HG03095 (cell line): ENCODE results near the gene SLIT3.
"Not testable (repeated sequence)": the region's sequence is repeated elsewhere in the genome, so short reads cannot be mapped to it uniquely, and the experiment has no call there.

Experiments
- ATAC-seq: cut with Tn5 transposase; IDR thresholded peaks from one replicate; pipeline ENCODE4 v1.9.1; 2021; ENCODE audit warnings: moderate library complexity; ENCODE audit not compliant: unreplicated experiment

The SLIT3 gene

DNA sequence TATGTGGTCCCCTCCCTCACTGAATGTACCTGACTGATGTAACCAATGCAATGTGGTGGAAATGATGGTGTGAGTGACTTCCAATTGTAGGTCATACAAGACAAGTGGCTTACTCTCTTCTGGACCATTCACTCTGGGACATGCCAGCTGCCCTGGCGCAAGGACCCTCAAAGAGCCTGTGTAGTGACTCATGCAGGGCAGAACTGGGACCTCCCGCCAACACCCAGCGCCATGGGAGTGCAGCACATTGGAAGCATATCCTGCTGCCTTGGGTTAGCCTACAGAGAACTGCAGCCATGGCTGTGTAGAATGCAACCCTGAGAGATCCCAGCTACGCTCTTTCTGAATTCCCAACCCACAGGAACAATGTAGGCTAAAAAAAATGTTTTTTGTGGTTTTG is 631.8 kb downstream of the SLIT3 start:
- ATAC-seq = no peak

DNA sequence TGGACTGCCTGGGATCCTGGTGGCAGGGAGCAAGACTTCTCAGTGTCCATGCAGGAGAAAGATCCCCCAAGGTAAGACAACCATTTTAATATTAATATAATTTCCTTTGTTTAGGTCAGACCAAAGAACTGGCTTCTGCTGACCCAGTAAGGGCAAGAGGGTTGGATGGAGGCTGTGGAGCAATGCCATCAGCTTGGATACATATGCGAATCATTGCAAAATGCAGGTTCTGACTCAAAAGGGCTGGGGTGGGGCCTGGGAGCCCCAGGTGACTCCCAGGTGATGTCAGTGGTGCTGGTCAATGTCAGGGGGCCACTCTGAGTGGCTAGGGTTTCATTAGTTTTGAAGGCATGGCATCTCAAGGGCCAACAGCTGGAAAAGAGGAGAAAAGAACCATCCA is 632.9 kb downstream of the SLIT3 start:
- ATAC-seq = no peak

DNA sequence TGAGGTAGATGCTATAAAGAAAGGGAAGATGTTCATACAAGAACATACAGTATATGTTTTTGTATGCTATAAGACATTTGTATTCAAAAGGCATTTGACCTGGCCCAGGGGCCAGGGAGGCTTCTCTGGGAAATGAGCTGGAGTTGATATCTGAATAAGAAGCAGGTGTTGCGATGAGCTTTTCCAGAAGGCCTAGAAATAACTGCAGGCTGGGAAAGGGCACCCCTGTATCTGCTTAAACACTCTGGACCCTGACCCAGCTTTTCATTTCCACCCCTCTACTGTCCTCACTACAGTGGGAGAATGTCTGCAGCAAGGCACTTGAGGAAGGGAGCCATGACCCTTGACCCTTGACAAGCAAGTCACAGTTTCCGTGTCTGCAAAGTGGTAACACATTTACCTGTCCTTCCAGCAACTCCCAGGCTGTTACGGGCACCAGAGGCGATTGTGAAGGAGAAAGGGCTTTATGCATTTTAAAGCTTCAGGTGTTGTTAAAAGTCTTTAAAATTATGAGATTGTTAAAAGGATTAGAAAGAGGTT is 633.6 kb downstream of the SLIT3 start:
- ATAC-seq = no peak

DNA sequence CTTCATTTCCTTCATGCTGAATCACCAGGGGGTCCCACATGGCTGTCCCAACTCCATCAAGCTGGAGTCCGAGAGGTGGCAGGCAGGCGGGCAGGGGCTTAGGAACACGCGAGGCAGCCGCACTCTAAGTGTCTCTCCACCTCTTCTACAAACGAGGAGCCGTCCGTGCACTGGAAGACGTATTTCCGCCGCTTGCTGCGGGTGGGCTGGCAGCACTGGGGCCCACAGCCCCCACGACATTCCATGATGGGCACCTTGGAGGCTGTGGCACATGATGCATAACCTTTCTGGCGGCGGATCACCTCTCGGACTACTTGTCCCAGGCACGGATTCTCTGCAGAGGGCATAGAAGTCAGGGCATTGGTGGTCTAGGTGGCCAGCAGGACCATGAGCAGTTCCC is 634.6 kb downstream of the SLIT3 start:
- ATAC-seq = no peak

DNA sequence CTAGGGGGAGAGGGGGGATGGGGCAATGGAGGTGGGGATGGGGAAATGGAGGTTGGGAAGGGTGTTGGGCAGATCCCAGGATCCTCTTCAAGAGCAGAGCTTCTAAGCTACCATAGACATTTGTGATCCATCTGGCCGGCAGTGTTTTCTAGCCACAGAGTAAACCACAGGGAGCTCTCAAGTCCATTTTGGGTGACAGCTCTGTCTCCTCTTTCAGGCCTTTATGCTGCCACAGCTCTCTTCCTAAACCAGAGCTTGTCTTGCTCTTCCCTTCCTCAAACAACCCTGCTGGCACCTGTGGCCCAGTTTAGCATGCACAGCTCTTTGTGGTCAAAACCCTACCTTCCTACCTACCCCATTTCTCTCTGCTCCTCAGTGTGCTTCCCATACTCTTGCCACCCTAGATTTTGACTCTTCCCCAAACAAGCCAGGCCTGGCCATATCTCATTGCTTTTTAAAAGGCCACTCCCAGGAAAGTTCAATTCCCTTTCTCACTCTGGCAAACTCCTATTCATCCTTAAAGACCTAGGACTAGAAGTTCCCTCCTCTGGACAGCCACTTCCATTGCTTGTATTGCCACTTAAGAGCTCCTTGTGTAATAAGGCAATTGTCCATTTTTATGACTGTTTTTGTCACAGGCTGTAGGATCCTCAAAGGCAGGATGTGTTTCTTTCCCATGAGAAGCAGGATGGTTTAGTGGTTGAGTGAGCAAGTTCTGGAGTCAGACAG is 637.5 kb downstream of the SLIT3 start:
- ATAC-seq = no peak

DNA sequence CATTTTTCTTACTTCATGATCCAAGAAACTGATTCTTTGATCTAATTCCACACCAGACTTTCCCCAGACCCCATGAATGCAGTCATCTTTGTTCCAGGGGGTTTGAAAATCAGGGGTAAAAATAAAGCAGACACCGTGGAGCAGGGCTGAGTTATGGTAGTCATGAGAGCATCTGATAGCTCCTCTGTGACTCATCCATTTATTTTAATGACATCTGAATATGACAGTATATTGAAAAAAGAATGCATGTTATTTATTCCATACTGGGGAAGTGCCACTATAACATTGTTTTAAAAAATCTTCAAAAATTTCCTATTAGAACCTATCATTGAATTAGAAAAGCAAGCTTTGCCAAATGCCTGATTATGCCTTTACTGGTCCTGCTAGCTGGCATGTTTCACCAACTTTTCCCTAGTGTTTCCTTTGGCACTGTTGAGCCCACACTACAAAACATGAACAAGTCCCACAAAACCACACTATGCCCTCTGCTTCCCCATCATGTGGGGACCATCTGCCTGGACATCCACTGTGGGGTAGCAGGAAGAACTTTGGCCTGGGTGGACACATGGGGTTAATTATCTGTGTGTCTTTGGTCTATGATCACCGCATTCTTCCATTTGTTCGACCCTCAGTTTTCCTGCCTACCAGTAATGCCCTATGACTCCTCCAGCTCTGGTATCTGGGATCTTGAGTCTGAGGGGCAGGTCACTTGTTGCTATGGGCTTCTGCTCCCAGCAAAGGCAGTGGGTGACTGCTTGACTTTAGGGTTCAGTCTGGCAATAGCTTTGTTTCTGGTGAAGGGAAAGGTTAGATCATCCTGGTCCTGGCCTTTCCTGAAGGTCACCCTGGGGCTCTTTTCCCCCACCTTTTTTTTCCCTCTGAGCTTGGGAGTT is 639.1 kb downstream of the SLIT3 start:
- no peak for ATAC-seq

DNA sequence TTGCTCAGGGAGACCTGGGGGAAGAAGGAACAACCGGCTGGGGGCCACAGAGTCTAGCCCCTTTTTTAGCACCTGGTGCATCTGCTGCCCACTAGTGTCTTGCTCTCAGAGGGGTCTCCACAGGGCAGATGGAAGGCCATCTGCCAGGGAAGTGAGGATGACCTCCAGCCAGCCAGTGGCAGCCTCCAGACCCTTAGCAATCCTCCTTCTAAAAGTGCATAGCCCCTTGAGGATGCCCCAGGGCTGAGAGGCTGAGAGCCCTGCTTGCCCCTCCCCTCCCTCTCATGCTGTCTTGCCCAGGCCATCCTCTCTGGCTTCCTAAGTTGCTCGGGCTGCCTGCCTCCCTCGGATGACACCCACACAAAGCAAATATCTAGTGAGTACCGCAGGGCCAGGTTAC is 640.2 kb downstream of the SLIT3 start:
- ATAC-seq = no peak

DNA sequence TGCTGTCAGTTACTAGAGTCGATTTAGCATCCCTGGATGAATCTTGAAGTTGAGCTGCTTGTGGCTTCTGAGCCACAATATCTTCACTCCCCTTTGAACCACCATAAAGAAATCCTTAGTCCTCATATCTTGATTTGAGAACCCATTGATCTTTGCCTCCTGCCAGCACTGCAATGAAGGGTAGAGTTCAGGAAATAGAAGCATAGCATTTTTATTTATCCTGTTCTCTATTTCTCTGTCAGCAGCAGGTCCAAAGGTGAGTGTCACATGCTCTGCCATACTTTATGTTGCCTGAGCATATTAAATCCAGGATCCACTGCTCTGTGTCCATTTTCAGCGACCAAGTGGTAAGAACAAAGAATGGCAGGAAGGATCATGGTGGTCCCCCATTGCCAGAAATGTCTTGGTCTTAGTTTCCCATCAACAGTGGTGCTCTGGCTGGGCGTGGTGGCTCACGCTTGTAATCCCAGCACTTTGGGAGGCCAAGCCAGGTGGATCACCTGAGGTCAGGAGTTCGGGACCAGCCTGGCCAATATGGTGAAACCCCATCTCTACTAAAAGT is 641.6 kb downstream of the SLIT3 start:
- no peak for ATAC-seq

DNA sequence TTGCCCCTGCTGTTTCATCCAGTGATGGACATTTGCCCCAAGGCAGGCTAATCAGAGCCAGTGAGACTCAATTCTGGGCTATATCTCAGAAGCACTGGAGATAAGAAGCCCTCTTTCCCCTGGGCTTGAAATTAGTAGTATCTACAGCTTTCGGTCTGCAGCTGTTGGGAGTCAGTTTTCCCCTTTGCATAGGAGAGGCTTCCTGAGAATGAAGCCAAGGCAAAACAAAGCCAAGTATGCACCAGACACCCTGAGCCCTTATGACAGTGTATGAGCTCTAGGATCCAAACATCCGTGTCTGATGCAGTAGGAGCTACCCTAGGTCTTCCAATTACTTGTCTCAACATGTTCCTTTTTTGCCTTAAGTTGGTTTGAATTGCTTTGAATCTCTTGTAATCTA is 642.5 kb downstream of the SLIT3 start:
- no peak for ATAC-seq

DNA sequence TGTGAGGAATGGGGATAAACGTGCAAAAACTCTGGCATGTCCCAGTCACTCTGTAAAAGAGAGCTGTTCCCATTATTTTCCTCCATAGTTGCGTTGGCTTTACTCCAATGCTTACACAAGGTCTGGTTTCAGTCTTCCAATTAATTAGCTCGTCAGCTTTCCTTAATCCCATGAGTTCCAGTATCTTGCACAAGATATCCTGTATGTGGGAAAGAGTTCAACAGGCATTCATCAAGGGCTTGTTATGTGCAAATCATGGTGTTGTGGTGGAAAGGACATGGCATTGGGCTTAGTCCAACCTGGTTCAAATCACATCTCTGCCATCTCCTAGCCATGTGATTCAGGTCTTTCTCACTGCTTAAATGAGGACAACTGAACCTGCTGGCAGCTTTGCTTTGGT is 644.3 kb downstream of the SLIT3 start:
- ATAC-seq = no peak

DNA sequence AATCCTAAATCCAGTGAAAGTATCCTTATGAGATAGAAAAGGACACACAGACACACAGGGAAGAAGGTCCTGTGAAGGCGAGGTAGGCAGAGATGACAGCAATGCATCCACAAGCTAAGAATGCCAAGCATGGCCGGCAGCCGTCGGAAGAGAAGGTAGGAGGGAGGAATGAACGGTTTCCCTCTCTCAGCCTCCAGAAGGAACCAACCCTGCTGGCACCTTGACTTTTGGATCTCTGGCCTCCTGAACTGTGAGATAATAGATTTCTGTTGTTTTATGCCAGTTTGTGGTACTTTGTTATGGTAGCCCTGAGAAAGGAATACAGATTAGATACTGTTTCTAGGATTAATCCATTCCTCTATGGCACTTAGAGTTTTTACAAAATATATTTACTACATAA is 645.6 kb downstream of the SLIT3 start:
- ATAC-seq = no peak

DNA sequence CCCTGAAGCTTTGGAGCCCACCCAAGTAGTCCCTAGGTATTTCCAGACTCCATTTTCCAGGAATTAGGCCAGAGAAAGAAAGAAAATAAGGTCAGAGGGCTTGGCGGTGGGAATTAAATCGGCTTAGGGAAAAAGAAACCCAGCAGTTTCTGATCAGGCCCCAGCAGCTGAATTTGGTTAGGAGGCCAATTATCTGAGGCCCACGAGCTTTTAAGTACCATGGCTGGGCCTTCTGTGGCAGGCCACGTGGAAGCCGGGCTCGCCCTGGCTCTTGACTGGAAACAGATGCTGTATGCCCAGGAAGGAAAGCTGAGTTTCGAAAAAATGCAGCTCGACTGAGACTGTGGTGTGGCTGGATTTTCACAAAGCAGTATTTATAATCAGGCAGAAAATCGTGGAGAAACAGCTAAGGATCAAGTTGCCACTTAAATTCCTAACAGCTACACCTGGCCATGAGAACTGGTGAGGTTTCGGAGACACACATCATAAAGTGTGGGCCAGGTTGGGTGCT is 646.7 kb downstream of the SLIT3 start:
- no peak for ATAC-seq

DNA sequence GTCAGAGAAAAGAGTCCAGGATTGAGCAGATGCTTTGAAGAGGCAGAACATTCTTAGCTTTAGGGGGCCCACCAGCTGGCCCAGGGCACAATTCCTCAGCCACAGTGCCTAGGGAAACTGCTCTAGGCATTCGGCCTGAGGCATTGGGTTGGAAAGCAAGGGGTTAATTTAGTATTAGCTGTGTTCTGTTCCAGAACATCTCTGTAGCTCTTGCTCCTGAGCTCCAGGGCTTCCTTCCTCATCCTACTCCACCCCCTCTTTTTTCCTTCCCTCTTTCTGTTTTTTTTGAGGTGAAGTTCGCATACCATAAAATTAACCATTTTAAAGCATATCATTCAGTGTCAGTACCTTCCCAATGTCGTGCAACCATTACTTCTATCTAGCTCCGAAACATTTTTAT is 647.3 kb downstream of the SLIT3 start:
- no peak for ATAC-seq

DNA sequence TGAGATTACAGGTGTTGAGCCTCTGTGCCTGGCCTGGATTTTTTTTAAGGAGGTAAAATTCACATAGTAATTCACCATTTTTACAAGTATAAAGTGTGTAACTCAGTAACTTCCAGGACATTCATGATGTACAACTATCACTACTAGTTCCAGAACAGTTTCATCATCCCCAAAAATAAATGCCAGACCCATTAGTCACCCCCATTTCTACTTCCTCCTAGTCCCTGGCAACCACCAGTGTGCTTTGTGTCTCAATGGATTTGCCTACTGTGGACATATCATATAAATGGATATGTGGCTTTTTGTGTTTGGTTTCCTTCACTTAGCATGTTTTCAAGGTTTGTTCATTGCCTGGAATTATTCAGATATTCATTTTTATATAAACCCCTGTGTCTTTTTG is 649.3 kb downstream of the SLIT3 start:
- no peak for ATAC-seq

DNA sequence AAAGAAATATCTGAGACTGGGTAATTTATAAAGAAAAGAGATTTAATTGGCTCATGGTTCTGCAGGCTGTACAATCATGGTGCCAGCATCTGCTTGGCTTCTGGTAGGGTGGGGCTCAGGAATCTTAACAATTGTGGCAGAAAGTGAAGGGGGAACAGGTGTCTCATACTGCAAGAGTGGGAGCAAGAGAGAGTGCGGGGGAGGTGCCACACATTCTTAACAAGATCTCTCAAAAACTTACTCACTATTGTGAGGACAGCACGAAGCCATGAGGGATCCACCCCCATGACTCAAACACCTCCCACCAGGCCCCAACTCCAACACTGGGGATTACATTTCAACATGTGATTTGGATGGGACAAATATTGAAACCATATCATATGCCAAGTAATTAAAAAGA is 651.6 kb downstream of the SLIT3 start:
- no peak for ATAC-seq

DNA sequence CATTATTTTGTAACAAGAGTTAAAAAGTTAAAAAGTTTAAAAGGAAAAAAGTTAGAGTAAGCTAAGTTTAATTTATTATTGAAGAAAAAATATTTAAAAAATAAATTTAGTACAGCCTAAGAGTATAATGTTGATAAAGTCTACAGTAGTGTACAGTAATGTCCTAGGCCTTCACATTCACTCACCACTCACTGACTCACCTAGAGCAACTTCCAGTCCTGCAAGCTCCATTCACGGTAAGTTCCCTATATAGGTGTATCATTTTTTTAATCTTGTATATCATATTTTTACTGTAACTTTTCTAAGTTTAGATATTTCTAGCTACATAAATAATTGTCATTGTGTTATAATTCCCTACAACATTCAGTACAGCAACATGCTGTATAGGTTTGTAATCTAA is 652.4 kb downstream of the SLIT3 start:
- ATAC-seq = no peak

DNA sequence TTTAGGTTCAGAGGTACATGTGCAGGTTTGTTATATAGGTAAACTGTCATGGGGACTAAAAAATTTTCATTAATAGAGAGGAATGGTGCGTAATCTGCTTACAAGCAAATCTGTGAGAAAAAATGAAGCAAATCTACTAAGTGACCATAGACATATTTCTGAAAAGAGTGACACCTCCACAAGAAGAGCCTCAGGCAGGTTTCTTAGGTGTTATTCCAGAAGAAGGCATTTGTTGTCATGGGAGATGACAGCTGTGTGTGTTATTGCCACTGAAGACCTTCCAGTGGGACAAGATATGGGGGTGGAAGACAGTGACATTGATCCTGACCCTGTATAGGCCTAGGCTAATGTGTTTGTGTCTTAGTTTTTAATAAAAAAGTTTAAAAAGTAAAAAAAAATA is 652.9 kb downstream of the SLIT3 start:
- no peak for ATAC-seq

DNA sequence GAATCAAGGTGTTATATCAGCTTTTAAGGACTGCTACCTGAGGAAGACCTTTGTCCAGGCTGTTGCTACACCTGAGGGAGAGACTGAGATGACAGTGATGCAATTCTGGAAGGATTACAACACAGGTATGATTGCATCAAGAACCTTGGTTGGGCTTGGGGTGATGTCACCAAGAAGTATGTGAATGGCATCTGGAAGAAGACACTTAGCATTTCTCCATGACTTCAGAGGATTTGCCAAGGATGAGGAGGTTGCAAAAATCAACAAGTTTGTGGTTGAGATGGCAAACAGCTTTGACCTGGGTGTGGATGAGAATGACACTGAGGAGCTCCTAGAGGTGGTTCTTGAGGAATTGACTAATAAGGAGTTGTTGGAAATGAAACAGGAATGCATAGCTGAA is 653.9 kb downstream of the SLIT3 start:
- no peak for ATAC-seq

DNA sequence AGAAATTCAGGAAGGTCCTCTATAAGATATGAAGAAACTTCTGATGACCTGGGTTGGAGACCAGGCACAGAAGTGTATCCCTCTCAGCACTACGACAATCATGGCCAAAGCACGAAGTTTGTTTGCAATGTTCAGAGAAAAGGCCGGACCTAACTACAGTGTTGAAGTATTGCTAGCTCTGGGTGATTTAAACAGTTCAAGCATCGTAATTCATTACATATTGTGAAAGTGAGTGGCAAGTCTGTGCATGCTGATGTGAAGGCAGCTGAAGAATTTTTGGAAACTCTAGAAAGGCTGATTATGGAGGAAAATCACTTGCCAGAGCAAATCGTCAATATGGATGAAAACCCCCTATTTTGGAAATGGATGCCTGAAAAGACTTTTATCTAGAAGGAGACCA is 654.6 kb downstream of the SLIT3 start:
- ATAC-seq = no peak

DNA sequence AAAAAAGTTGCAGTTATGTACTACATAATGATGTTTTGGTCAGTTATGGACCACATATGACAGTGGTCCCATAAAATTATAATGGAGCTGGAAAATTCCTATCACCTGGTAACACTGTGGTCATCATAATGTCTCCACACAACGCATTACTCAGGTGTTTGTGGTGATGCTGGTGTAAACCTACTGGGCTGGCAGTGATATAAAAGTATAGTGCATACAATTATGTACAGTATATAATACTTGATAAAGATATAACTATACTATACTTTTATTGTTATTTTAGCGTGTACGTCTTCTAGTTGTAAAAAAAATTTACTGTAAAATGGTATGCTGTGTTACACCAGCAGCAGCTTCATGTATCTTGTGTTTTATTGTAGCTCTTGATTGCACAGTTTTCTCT is 655.7 kb downstream of the SLIT3 start:
- ATAC-seq = no peak

DNA sequence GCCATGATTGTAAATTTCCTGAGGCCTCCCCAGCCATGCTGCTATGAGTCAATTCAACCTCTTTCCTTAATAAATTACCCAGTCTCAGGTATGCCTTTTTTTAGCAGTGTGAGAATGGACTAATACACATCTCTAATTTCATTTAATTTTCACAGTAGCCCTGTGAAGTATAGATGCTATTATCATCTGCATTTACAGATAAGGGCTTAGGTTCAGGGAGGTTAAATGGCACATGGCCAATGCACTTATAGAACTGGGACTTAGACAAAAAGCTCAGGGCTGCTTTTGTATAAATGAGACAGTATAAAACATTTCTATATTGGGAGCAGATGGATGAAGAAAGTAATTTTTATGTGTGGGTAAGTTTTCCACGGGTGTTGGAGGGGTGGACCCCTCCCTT is 658.9 kb downstream of the SLIT3 start:
- ATAC-seq = no peak

DNA sequence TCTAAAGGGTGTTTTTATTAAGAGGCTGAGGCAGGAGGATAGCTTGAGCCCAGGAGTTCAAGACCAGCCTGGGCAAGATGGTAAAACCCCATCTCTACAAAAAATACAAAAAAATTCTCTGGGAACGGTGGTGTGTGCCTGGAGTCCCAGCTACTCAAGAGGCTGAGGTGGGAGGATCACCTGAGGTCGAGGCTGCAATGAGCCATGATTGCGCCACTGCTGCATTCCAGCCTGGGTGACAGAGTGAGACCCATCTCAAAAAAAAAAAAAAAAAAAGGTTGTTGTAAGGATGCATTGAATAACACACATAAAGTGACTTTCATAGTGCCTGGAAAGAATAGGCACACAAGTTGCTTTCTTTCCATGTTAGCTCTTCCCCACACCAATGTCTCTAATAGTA is 662.1 kb downstream of the SLIT3 start:
- ATAC-seq = not testable (repeated sequence)
